AG20443 (cell line): ENCODE results near the gene IL19.
"Not testable (repeated sequence)": the region's sequence is repeated elsewhere in the genome, so short reads cannot be mapped to it uniquely, and the experiment has no call there.

ENCODE experiments used
- DNase-seq: peaks from one replicate; pipeline ENCODE4 v3.0.0; 2012; ENCODE audit warnings: low spot score, mixed read lengths

Gene IL19

DNA sequence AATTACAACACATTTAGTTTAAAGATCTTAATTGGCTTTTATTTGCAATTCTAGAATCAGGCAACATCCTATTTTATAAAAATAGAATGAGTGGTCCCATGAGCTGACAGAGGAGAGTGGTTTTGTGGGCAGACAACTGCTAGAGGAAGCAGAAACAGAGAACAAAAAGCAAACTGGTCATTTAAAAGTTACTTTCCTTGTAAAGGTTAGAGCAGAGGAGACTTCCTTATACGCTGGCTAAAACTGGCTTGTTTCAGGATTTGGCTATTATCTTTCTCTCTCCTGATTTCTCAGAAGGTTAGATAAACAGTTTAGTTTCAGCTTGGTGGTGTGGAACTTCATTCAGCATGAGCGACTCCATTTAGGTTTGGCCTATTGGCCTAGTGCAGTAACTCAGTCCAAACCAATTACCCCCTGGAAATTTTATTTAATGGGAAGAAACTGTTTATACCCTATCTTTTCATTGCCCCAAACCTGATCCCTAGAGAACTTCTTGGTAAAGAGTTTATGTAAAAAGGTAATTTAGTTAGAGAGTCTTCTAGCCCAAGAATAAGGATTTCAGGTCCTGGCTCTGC is 62.6 kb downstream of the IL19 start:
- no peak for DNase-seq

DNA sequence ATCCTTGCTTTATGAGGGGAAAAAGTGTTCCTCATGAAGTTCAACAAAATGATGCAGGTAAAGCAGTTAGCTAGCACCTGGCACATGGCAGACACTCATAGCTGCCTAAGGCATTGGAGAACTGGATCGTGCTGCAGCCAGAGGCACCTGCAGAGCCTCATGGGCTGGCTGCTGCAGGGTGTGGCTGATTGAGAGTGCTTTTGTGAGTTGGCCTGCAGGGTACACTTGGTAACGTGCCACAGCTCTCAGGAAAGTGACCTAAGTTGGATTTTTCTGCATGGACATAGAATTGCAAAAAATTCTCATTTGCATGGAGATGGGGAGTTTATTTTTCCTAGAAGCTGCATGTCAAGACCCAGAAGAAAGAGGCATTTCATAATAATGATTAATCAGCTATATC is 63.2 kb downstream of the IL19 start:
- no peak for DNase-seq

GRCh38 chr1:206834217-206834616 is 63.6 kb downstream of the IL19 start:
- DNase-seq: no peak

GRCh38 chr1:206834711-206835110 is 64.1 kb downstream of the IL19 start:
- DNase-seq: peak; percentile 51

DNA sequence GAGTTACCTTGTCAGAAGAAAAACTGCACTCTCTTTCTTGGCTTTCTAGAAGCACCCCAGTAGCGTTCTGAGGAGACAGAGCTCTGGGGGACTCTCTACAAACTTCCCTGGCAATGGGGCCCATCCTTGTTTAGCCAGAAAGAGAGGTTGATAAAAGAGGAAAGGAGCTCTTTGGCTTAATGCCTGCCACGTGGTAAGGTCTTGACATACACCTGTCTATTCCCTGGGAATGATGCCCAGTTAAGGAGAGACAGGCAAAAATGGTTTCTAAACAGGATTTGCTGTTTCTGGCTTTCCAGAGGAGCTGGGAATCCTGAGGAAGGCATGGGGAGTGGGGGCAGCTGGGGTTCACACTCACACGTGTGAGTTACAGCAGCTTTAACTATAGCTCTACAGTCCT is 64.6 kb downstream of the IL19 start:
- no peak for DNase-seq

DNA sequence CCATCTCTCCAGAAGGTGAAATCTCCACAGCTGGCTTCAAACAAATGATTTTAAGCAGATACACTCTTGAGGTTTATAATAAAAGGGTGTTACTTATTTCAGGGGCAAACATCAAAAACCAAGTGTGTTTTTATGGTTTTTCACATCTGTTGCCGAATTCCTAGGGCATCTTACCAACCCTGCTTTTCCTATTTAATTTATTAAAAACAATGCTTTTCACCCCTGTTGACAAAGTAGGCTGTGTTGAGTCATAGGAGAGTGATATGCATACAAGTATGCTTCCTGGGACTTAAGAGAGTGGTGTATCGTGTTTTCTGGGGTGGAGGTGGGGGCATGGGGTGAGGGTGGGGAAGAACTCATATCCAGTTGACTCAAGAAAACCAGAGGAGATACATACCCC is 65.5 kb downstream of the IL19 start:
- no peak for DNase-seq

GRCh38 chr1:206839006-206839560 is 68.5 kb downstream of the IL19 start:
- DNase-seq: no peak

DNA sequence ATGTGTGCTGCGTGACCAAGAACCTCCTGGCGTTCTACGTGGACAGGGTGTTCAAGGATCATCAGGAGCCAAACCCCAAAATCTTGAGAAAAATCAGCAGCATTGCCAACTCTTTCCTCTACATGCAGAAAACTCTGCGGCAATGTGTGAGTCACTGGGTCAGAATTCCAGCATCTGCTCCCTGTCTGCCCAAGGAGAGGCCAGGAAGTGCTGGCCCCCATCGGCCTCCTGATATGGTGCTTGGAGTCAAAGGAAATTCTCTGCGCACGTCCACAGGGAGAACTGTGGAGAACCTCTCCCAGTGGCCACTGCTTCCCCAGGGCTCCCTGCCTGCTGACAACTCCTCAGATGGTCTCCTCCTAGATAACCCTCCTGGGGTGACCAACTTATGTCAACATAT is 69.3 kb downstream of the IL19 start:
- DNase-seq: peak; percentile 87

DNA sequence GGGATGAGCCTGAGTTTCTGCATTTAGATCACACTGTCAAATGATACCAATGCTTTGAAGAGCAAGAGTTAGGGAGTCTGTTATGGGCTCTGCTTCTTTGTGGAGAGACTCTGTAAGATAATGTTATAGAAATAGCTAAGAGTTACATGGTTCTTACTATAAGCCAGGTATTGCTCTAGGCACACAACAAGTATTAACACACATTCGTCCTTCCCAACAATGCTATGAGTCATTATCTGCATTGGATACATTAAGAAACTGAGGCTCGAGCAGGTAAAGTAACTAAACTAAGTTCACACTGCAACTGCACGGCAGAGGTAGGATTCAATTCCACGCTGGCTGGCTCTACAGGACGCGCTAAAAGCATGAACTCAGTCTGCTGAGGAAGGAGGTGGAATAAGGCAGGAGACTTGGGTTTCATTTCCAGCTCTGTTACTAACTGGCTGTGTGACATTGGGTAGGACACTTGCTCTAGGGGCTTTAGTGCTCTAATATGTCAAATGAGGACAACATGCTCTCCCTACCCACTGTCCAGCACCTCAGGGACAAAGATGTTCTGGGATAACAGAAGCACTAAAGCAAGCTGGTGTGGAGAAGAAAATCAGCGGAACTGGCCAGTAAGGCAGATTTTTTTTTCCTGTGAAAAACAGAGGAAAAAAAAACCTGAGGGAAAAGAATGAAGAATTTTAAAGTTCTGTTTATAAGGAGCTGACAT is 71.2 kb downstream of the IL19 start:
- DNase-seq: no peak

- DNase-seq: no peak
Measured at GRCh38 chr1:206842854-206843253, 72.3 kb downstream of the IL19 start.

DNA sequence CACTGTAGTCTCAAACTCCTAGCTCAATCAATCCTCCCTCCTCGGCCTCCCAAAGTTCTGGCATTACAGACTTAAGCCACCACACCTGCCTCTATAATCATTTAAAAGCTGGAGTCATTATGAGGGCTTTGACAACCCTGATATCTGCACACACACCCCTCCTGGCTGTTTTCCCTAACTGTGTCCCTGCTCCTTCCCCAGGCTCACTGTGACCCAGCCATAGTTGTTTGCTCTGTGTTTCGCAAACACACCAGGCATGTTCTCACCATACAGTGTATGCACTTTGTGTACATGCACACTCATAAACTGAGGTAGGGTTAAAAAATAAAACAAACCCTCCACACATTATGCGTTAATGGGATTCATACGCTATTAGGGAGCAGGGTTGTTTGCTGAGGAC is 73.1 kb downstream of the IL19 start:
- DNase-seq: no peak

- no peak for DNase-seq
Measured at GRCh38 chr1:206846487-206846886, 75.9 kb downstream of the IL19 start.

- no peak for DNase-seq
Measured at GRCh38 chr1:206847337-206847834, 76.8 kb downstream of the IL19 start.

GRCh38 chr1:206847946-206848345 is 77.4 kb downstream of the IL19 start:
- DNase-seq: no peak

DNA sequence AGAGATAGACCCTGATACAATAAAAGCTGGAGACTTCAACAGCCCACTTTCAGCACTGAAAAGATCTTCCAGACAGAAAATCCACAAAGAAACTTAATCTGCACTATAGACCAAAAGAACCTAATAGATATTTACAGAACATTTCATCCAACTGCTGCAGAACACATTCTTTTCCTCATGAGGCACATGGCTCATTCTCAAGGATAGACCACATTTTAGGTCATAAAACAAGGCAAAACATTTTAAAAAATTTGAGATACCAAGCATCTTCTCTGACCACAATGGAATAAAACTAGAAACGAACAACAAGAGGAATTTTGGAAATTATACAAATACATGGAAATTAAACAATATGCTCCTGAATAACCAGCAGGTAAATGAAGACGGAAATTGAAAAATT is 79.8 kb downstream of the IL19 start:
- no peak for DNase-seq

DNA sequence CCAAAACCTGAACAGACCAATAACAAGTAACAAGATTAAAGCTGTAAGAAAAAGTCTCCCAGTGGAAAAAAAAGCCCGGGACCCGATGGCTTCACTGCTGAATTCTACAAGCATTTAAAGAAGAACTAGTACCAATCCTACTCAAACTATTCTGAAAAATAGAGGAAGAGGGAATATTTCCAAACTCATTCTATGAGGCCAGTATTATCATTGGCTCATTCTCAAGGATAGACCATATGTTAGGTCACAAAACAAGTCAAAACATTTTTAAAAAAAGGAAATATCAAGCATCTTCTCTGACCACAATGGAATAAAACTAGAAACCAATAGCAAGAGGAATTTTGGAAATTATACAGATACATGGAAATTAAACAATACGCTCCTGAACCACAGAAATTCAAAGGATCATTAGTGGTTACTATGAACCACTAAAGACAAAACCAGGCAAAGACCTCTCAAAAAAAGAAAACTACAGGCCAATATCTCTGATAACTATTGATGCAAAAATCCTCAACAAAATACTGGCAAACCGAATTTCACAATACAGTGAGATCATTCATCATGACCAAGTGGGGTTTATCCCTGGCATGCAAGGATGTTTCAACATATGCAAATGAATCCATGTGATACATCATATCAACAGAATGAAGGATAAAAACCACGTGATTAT is 80.9 kb downstream of the IL19 start:
- no peak for DNase-seq

DNA sequence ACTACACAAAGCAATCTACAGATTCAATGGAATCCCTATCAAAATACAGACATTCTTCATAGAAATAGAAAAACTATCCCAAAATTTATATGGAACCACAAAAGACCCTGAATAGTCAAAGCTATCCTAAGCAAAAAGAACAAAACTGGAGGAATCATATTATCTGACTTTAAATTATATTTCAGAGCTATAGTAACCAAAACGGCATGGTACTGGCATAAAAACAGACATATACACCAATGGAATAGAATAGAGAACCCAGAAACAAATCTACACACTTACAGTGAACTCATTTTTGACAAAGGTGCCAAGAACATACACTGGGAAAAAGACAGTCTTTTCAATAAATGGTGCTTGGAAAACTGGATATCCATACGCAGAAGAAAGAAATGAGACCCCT is 82.1 kb downstream of the IL19 start:
- not testable (repeated sequence) for DNase-seq

DNA sequence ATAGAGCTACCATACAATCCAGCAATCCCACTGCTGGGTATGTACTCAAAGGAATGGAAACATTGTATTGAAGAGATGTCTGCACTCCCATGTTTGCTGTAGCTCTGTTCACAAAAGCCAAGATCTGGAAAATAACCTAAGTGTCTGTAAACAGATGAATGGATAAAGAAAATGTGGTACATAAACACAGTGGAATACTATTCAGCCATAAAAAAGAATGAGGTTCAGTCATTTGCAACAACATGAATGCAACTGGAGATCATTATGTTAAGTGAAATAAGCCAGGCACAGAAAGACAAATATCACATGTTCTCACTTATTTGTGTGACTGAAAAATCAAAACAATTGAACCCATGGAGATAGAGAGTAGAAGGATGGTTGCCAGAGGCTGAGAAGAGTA is 83.1 kb downstream of the IL19 start:
- DNase-seq: not testable (repeated sequence)

DNA sequence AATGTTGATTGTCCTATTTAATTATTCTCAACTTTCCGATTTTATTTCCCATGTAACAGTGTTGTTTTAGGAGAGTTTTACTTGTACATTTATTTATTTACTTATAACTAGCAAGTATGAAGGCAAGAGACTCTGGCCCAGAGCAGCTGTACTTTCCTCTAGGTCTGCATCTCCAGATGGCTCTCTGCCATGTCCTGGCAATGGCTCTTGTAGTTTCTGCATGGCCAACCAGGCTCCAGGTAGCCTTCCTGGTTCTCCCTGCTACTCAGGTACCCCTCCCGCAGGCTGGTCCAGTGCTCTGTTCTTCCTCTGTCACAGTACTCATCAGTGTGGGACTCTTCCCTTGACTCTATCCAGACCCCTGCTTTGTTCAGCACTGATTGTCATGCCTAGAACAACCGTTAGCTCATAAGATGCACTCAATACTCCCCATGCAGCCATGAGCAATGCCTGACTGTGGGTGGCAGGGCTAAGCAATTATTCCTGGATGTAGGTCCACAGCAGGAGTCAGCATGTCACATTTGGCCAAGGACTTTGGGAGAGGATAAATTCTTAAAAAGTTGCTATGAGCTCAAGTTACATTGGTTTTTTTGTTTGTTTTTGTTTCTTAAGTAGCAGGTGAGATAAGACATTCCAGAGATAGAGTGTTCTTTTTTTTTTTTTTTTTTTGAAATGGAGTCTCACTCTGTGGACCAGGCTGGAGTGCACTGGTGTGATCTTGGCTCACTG is 84.0 kb downstream of the IL19 start:
- DNase-seq: no peak

- DNase-seq: no peak
Measured at GRCh38 chr1:206855859-206856258, 85.3 kb downstream of the IL19 start.

GRCh38 chr1:206856674-206857464 is 86.3 kb downstream of the IL19 start:
- no peak for DNase-seq
